Tracheal epithelial cell (primary cell): ENCODE data around the gene TATDN2. TPM values are rescaled to one million over a fixed set of nuclear protein-coding genes. Genes with fewer than 3 reads are reported as not detected.

Experiments used
- total RNA-seq: library from RNA; depleted of rRNA; stranded (reverse); fragments of >200 nt; gene quantifications from 2 replicates; pipeline ENCODE4 v1.2.1, GENCODE V29; 2014

Gene TATDN2, protein sequence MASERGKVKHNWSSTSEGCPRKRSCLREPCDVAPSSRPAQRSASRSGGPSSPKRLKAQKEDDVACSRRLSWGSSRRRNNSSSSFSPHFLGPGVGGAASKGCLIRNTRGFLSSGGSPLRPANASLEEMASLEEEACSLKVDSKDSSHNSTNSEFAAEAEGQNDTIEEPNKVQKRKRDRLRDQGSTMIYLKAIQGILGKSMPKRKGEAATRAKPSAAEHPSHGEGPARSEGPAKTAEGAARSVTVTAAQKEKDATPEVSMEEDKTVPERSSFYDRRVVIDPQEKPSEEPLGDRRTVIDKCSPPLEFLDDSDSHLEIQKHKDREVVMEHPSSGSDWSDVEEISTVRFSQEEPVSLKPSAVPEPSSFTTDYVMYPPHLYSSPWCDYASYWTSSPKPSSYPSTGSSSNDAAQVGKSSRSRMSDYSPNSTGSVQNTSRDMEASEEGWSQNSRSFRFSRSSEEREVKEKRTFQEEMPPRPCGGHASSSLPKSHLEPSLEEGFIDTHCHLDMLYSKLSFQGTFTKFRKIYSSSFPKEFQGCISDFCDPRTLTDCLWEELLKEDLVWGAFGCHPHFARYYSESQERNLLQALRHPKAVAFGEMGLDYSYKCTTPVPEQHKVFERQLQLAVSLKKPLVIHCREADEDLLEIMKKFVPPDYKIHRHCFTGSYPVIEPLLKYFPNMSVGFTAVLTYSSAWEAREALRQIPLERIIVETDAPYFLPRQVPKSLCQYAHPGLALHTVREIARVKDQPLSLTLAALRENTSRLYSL
- 8.9 and 9.0 TPM in 2 replicates for total RNA-seq

DNA sequence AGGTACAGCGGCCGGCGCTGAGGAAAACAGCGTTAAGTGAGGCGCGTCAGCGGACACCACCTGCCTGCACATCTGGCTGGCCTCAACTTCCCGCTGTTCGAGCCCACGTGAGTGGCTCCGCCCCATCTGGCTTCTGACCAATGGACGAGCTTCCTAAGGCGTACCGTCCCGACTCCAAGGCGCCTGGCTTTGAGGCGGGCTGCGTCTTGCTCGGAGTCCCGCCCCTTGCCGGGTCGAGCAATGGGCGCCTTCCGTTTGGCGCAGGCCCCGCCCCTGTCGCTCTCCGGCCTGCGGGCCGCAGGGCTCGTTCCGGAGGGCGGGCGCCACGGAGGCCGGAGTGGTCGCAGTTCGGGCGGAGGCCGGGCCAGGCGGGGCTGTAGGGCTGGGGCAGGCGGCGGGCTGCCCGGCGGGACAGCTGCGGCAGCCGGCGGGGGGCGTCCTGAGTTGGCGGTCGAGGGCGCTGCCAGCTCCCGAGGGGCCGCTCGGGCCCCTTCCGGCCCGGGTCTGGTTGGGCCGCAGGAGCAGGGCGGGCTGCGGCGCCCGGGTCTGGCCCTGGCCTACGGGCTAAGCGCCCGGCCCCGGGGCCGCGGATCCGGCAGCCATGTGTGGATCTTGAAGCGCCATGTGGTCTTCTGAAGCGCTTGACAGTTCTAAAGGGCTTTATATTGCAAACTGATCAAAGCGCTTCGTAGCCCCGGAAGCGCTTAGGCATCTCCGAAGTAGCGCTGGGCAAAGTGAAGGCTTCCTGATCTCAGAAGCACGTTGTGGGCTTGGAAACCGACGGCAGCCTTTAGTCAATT is at the start of gene TATDN2:
TSS of gene TATDN2 (plus strand) at position 276 of the 800 bp plus-strand sequence. CDS start 742 bp downstream, outside the sequence.

DNA sequence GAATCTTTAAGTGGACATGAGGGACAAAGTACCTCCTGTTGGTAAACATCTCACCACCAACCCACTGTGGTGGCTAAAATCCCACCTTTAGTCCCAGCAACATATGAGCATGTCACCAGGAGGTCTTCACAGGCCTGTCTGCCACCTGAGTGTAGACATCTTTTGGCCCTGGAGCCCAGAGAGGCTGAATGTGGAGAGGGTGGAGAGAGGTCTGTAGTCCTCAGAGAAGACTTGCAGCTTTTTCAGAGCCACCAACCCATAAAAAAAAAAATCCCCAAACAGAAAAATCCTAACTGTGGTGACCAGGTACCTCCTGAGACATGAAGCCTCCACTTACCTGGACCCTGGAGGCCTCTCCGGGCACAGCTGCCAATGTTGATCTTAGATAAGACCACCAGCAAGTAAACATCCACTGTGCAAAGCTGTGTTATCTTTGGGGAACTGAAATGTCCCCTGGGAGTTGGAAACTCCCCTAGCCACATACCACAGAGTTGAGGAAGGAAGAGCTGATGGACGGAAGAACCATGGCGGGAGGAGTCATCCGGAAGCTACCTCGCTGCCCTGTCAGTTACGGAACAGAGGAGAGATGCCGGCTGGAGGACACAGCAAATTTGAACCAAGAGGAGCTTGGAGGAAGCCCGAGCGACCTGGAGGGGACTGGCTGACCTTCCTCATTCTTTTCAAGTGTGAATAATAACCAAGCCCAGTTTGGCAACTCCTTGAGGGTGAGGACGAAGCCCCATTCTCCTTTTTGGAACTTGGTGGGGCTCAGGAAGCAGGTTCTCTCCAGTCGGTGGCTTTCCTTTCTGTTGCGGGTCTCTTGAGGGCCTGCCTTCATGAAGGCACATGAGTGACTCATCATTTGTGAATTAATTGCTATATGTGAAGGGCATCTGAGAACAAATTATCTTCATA is 44.5 kb downstream of the TATDN2 start, which contains the start of gene GHRL:
TSS of gene GHRL (minus strand) at position 443 of the 915 bp plus-strand sequence. CDS start 2,767 bp downstream, outside the sequence.

Other genes starting within 250 kb of the TATDN2 start
- 5.1 and 9.9 TPM in 2 replicates for gene FANCD2, start 222.0 kb upstream of the TATDN2 start, total RNA-seq
- not detected in 2 replicates for gene FANCD2OS, start 140.2 kb upstream of the TATDN2 start, total RNA-seq
- gene BRK1, start 132.8 kb upstream of the TATDN2 start, total RNA-seq = 104 and 115 TPM in 2 replicates
- 41.1 and 48.7 TPM in 2 replicates for gene VHL, start 106.7 kb upstream of the TATDN2 start, total RNA-seq
- gene IRAK2, start 83.5 kb upstream of the TATDN2 start, total RNA-seq = 4.7 and 40.7 TPM in 2 replicates
- not detected in 2 replicates for gene GHRL, start 44.5 kb downstream of the TATDN2 start, total RNA-seq
- gene SEC13, start 72.7 kb downstream of the TATDN2 start, total RNA-seq = 117 and 201 TPM in 2 replicates